ENCODE results near the gene OR2B6.

GRCh38 chr6:27940766-27941165 is 16.3 kb upstream of the OR2B6 start:
- TF ChIP-seq CTCF (IDR thresholded peaks at IDR 0.05; ENCODE audit: insufficient read depth, low read depth, low read length) (no peak), EZH2 (IDR thresholded peaks at IDR 0.05; ENCODE audit: insufficient read depth, low read length) (no peak)
